Ectodermal cell (in vitro differentiated cells): ENCODE measurements around the gene PRKCA.

ENCODE experiments used
- H3K27ac ChIP-seq: 2 replicates; pipeline ENCODE4 v1.7.0; 2013; ENCODE audit warnings: mild to moderate bottlenecking, low read depth, low read length; ENCODE audit not compliant: insufficient read depth, poor library complexity, severe bottlenecking
- H3K27me3 ChIP-seq: 2 replicates; pipeline ENCODE4 v1.7.0; 2013; ENCODE audit warnings: mild to moderate bottlenecking, low read length; ENCODE audit not compliant: insufficient read depth, control insufficient read depth, poor library complexity, severe bottlenecking
- H3K36me3 ChIP-seq: one replicate; pipeline ENCODE4 v1.7.0; 2013; ENCODE audit warnings: low read length; ENCODE audit not compliant: control insufficient read depth, insufficient read depth
- H3K4me1 ChIP-seq: one replicate; pipeline ENCODE4 v1.7.0; 2013; ENCODE audit warnings: low read length; ENCODE audit not compliant: control insufficient read depth, insufficient read depth
- H3K4me3 ChIP-seq: 2 replicates; pipeline ENCODE4 v1.7.0; 2013; ENCODE audit warnings: low read depth, low read length, control low read depth; ENCODE audit not compliant: insufficient read depth
- H3K9me3 ChIP-seq: 2 replicates; pipeline ENCODE4 v1.7.0; 2013; ENCODE audit warnings: mild to moderate bottlenecking, low read length, moderate library complexity; ENCODE audit not compliant: control insufficient read depth
- WGBS, 2 experiments: methylation state at CpG; one replicate each; pipeline ENCODE4 v1.1.7; 2013; ENCODE audit warnings: missing lambda C conversion rate in 2 of 2; 5-methylcytosine and 5-hydroxymethylcytosine counted together

The PRKCA gene

DNA sequence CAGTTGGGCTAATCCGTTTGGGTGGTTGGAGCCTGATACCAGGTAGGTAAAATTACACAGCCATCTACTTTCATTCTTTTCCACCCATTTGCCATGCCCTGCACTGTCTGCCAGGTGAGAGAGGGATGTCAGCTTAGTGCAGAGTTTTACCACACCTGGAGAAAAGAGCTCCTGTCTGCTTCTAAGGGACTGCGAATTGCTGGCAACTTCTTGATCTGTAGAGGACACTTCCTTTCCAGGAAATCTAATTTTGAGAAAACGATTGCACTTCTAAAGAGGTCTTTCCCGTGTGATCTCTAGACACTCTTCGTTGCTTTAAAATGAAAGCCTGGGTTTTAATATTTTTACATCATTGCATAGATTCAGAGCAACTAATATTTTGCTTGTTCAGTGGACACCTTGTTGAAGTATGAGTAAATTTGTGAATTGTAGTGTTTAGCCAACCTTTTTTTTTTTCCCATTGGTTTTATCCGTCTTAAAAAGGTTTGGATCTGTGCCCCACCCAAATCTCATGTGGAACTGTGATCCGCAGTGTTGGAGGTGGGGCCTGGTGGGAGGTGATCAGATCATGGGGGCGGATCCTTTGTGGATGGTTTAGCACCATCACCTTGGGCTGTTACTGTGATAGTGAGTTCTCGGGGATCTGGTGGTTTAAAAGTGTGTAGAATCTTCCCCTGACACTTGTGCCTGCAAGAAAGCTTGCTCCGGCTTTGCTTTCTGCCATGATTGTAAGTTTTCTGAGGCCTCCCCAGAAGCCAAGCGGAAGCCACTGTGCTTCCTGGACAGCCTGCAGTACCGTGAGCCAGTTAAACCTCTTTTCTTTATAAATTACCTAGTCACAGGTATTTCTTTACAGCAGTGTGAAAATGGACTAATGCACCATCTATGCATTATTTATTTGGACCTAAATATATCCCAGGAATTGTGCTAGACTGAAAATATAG lies 104.6 kb downstream of the PRKCA start:
- Histone ChIP-seq H3K27me3 (no peaks in the 10 kb centered on the region), H3K4me3 (no peak overlapping the region), H3K27ac (no peak overlapping the region), H3K4me1 (peaks cover 5% of the 10 kb centered on the region), H3K9me3 (no peaks in the 10 kb centered on the region), H3K36me3 (no peaks in the 10 kb centered on the region)
- WGBS, 2 experiments: 90% methylated on average over 12 of the region's 12 CpGs

DNA sequence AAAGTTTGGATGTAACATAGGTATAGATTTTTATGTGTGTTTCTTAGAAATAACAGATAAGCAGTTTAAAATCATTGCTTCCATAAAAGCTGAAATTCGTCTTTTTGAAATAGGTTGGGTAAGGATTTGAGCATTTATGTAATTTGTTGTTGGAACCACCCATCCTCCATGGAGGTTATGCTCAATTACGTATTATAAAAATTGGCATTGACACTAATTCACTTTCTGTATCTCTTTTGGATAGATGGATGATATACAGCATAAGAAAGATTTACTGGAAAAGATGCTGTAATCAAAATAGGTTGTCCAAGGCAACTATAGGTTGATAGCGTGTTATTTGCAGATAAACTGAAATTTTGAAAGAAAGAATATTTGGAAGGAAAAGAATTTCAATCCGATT lies 105.5 kb downstream of the PRKCA start:
- no peaks in the 10 kb centered on the region for H3K27me3 ChIP-seq
- 93 to 98% methylated on average over 3 to 4 of the region's 4 CpGs for WGBS, 2 experiments
- H3K36me3 ChIP-seq: no peaks in the 10 kb centered on the region
- no peak overlapping the region for H3K4me3 ChIP-seq
- no peaks in the 10 kb centered on the region for H3K9me3 ChIP-seq
- H3K27ac ChIP-seq: no peak overlapping the region
- H3K4me1 ChIP-seq: peaks cover 5% of the 10 kb centered on the region

DNA sequence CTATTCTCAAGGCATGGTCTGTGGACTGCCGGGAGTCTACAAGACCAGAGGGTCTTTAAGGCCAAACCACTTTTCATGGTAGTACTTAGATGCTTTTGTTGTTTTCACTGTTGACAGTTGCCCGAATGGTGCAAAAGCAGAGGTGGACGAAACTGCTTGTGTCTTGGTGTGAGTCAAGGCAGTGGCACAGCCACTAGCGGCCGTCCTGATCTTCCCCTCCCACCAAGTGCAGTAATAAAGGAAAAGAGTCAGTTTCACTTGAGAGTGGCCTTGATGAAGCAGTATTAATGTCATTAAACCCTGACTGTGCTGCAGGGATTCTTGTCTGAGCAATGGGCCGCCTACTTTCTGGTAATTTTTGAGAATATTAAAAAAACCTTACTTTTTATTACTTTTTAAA lies 109.1 kb downstream of the PRKCA start:
- H3K36me3 ChIP-seq: no peaks in the 10 kb centered on the region
- H3K9me3 ChIP-seq: no peaks in the 10 kb centered on the region
- no peaks in the 10 kb centered on the region for H3K27me3 ChIP-seq
- H3K4me1 ChIP-seq: peaks cover 5% of the 10 kb centered on the region
- WGBS, 2 experiments: 90 to 91% methylated on average over 5 of the region's 6 CpGs
- no peak overlapping the region for H3K4me3 ChIP-seq
- no peak overlapping the region for H3K27ac ChIP-seq

DNA sequence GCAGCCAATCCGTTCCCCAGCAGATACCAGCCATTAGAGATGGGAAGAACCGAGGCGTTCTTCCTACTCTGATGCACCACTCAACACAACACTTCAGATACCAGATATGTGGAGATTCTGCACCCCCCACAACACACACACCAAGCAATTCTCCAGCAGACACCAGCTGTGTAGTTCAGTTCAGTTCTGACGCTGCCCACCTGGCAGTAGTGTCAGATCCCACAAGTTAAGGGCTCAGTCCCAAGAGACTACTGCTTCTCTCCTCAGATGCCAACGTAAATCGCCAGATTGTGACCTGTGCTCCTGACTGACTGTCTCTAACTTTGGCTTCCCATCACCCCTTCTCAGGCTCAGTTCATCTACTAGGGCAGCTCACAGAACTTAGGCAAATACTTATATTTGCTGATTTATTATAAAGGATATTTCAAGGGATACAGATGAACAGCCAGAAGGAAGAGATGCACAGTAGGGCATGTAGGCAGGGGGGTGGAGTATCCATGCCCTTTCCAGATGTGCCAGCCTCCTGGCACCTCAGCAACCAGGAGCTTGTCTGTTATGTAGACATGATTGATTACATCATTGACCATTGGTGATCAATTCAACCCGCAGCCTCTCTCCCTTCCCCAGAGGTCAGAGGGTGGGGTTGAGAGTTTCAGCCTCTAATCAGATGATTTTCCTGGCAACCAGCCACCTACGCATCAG lies 110.6 kb downstream of the PRKCA start:
- 92 to 93% methylated on average over 8 of the region's 8 CpGs for WGBS, 2 experiments
- Histone ChIP-seq H3K27me3 (no peaks in the 10 kb centered on the region), H3K9me3 (no peaks in the 10 kb centered on the region), H3K27ac (no peak overlapping the region), H3K4me1 (peaks cover 5% of the 10 kb centered on the region), H3K4me3 (no peak overlapping the region), H3K36me3 (no peaks in the 10 kb centered on the region)

GRCh38 chr17:66413559-66414520 lies 111.4 kb downstream of the PRKCA start:
- no peak overlapping the region for H3K4me3 ChIP-seq
- H3K9me3 ChIP-seq: no peaks in the 10 kb centered on the region
- H3K27me3 ChIP-seq: no peaks in the 10 kb centered on the region
- 84% methylated on average over 11 to 13 of the region's 13 CpGs for WGBS, 2 experiments
- H3K36me3 ChIP-seq: no peaks in the 10 kb centered on the region
- H3K4me1 ChIP-seq: peaks cover 5% of the 10 kb centered on the region
- no peak overlapping the region for H3K27ac ChIP-seq

DNA sequence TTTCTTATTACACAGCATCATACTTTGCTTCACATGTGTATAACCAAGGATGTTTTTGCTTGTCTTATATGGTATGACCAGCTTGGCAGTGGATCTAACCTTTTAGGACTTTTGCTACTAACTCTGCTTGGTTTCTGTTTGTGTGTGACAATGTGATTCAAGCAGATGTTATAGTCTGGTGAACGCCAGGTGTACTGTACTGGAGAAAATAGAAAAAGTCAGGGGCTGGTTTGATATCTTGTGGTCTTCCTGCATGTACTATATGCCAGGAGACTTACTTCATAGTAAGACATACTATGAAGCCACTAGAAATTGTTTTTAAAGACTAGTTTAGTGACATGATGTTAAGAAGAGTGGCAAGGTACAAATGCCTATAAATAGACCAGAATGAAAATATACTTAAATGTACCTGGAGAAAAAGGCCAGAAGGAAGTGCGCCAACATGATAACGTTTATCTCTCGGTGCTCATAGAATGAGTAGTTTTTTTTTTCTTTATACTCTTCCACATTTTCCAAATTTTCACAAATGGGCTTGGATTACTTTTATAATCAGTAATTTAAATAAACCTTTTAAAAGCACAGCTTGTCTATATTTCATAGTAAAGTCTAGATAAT lies 112.3 kb downstream of the PRKCA start:
- no peaks in the 10 kb centered on the region for H3K27me3 ChIP-seq
- peaks cover 5% of the 10 kb centered on the region for H3K4me1 ChIP-seq
- no peaks in the 10 kb centered on the region for H3K9me3 ChIP-seq
- WGBS, 2 experiments: 93 to 98% methylated on average over 1 to 3 of the region's 4 CpGs
- no peak overlapping the region for H3K4me3 ChIP-seq
- H3K36me3 ChIP-seq: no peaks in the 10 kb centered on the region
- H3K27ac ChIP-seq: no peak overlapping the region

DNA sequence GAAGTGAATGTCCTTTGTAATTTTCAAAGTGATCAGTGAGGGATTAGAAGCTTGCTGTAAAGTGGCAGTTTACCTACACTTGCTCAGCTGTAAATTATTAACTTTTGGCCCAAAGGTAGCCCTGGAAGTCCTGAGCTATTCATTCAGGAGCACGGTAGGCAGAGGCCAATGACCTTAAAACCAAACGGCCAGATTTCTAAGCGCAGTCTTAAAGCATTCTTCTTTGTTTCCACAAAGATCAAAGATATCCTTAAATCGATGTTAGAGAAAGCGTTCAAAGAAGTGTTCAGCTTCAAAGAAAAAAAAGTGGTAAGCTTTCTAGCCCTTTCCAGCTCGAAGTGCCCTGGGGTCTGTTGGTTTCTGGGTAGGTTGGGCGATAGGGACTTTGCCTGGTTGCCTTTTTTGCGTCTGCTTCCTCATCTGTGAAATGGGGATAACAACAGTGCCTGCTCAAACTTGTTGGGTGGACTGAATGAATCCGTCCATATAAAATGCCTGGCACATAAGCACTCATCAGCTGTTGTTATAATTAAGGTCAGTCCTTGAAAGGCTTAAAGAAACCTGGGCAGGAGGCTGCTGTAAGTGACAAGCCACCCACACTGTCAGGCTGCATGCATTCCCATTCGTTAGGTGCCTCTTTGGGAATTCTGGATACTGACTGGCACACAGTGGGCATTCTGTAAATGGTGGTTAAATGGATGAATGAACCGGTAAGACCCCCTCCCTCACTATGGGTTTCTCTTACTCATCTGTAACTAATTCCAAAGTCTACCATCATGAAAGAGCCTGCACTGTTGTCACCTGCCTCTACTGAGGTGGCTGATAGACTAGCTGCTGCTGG lies 113.2 kb downstream of the PRKCA start:
- H3K27ac ChIP-seq: no peak overlapping the region

GRCh38 chr17:66416207-66416940 lies 114.0 kb downstream of the PRKCA start:
- H3K9me3 ChIP-seq: no peaks in the 10 kb centered on the region
- H3K27me3 ChIP-seq: no peaks in the 10 kb centered on the region
- H3K27ac ChIP-seq: no peak overlapping the region
- WGBS, 2 experiments: 79% methylated on average over 12 of the region's 12 CpGs
- H3K4me3 ChIP-seq: no peak overlapping the region
- peaks cover 9% of the 10 kb centered on the region for H3K4me1 ChIP-seq
- H3K36me3 ChIP-seq: no peaks in the 10 kb centered on the region

More for the DNA sequence above, 113.2 kb downstream of the PRKCA start:
- no peaks in the 10 kb centered on the region for H3K27me3 ChIP-seq
- H3K36me3 ChIP-seq: no peaks in the 10 kb centered on the region
- H3K4me3 ChIP-seq: no peak overlapping the region
- H3K9me3 ChIP-seq: no peaks in the 10 kb centered on the region
- H3K4me1 ChIP-seq: peaks cover 5% of the 10 kb centered on the region
- WGBS, 2 experiments: 77 to 79% methylated on average over 11 of the region's 11 CpGs
